GM12875 (cell line): ENCODE results near the gene NLK.
"Not testable (repeated sequence)": the region's sequence is repeated elsewhere in the genome, so short reads cannot be mapped to it uniquely, and the experiment has no call there.

Source experiments
- H3K4me3 ChIP-seq: one replicate; pipeline ENCODE4 v1.5.1; 2011; ENCODE audit warnings: low read depth, low read length, control low read depth
- CTCF ChIP-seq: IDR thresholded peaks from 2 replicates; pipeline ENCODE4 v1.5.1; 2011; ENCODE audit warnings: low read depth, mild to moderate bottlenecking, control low read depth, inconsistent platforms, low read length, moderate library complexity, borderline replicate concordance; ENCODE audit not compliant: insufficient read depth

NLK gene

DNA sequence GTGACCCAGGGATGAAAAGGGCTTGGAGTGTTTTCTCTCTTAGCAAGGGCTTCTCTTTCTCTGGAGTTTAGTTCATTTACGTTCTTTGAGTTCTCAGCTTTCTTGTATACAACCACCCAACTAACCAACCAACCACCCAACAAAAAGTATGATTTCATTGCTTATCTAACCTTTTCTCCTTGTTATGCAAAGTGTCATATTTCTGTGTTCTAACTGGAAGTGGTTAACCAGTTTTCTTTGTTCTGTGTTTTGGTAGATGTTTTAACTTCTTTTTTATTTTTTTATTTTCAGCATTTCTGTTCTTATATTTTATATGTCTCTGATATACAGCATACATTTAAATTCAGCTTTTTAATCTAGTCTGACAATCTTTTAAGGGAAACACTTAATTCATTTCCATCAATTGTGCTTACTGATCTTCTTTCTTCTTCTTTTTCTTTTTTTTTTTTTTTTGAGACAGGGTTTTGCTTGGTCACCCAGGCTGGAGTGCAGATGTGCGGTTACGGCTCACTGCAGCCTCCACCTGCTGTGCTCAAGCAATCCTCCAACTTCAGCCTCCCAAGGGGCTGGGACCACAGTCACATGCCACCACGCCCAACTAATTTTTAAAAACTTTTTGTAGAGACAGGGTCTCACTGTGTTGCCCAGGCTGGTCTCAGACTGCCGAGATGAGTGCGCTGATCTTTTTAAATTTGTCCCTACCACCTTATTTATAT, 29.6 kb downstream of the NLK start:
- TF ChIP-seq CTCF = no peak
- H3K4me3 ChIP-seq = no peak overlapping the region

DNA sequence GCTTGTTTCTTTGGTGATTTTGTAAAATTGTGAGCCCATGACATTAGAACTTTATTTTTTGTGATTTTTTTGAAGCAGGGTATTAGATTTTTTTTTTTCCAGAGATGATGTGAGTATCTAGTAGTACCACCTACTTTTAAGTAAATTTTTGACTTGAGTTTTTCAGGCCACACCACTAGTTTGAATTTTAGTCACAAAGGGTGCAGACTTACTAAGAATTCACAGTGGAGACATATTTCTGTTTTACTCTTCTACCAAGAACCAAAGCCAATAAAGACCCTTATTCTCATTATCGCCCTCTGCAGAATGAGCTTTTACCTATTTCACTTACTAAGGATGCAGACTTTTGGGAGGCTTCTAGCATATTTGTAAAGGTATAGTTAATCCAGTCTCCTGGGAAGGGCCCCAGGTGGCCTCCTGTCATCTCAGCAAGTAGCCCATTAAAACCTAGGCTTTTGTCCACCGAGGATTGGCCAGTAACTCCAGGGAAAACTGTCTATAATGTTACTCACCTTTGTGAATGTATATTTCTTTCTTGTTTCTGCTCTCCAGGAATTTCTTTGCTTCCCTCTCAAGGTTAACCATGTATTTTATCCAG, 30.6 kb downstream of the NLK start:
- TF ChIP-seq CTCF = no peak
- H3K4me3 ChIP-seq = no peak overlapping the region

GRCh38 chr17:28074010-28074409, 31.5 kb downstream of the NLK start:
- H3K4me3 ChIP-seq = no peak overlapping the region
- no peak for TF ChIP-seq CTCF

- no peak for TF ChIP-seq CTCF
- H3K4me3 ChIP-seq = no peak overlapping the region
Measured at GRCh38 chr17:28076144-28076543, 33.7 kb downstream of the NLK start.

- H3K4me3 ChIP-seq = not testable (repeated sequence)
Measured at GRCh38 chr17:28077140-28077539, 34.7 kb downstream of the NLK start.

- TF ChIP-seq CTCF = no peak
- no peak overlapping the region for H3K4me3 ChIP-seq
Measured at GRCh38 chr17:28078341-28079229, 36.1 kb downstream of the NLK start.

DNA sequence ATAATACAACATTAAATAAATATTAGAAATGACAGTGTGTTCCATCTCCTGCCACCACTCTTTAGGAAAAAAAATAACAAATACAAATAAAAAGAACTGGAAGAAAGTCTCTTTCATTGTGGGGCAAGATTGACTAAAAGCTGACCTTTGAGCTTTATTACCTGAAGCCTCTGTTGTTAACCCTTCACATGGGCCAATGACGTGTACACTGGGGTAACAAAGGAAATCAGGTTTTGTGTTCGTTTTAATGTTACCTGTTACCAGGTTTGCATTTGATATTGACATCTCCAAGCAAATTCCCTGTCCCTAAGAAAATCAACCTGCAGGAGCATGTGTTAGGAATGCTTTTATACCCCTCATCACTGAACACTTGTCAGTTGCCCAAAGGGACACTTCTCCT, 39.0 kb downstream of the NLK start:
- no peak for TF ChIP-seq CTCF
- H3K4me3 ChIP-seq = no peak overlapping the region
